CD14-positive monocyte (primary cell): ENCODE measurements around the gene MAP3K10. TPM values are rescaled to one million over a fixed set of nuclear protein-coding genes. Genes with fewer than 3 reads are reported as not detected.
"Not testable (repeated sequence)": the region's sequence is repeated elsewhere in the genome, so short reads cannot be mapped to it uniquely, and the experiment has no call there.

Source experiments
- DNase-seq, 3 donors: peaks; one replicate each; pipeline ENCODE4 v3.0.0-alpha.2; 2011 to 2022
- H2AFZ ChIP-seq: 2 replicates; pipeline ENCODE4 v1.6.0; 2012; ENCODE audit warnings: mild to moderate bottlenecking, low read depth, low read length, inconsistent platforms; ENCODE audit not compliant: insufficient read depth, poor library complexity, severe bottlenecking
- H3K27ac ChIP-seq, 2 donors: 1 replicate in 1 of 2; 2 replicates in 1 of 2; pipeline ENCODE4 v1.5.1; 2012 to 2013; ENCODE audit warnings: low read length in 2 of 2, control low read depth in 1 of 2, inconsistent platforms in 1 of 2, low read depth in 1 of 2, mild to moderate bottlenecking in 1 of 2
- H3K27me3 ChIP-seq, 2 donors: one replicate each; pipeline versions ENCODE4 v1.6.0 to v1.6.1; 2011 to 2013; ENCODE audit warnings: low read length in 2 of 2; ENCODE audit not compliant: control insufficient read depth in 2 of 2, insufficient read depth in 2 of 2
- H3K36me3 ChIP-seq, 2 donors: replicated peaks in 1 of 2; 1 replicate in 1 of 2; 2 replicates in 1 of 2; pipeline versions ENCODE4 v1.5.1 to v1.6.1; 2012 to 2013; ENCODE audit warnings: low read length in 2 of 2, control low read depth in 1 of 2, inconsistent platforms in 1 of 2, mild to moderate bottlenecking in 1 of 2; ENCODE audit not compliant: insufficient read depth in 2 of 2, control insufficient read depth in 1 of 2
- H3K4me1 ChIP-seq, 2 donors: 1 replicate in 1 of 2; 2 replicates in 1 of 2; pipeline versions ENCODE4 v1.5.1 to v1.6.1; 2012 to 2013; ENCODE audit warnings: low read length in 2 of 2, control low read depth in 1 of 2, inconsistent platforms in 1 of 2, mild to moderate bottlenecking in 1 of 2, moderate library complexity in 1 of 2; ENCODE audit not compliant: insufficient read depth in 2 of 2, control insufficient read depth in 1 of 2
- H3K4me2 ChIP-seq: replicated peaks from 2 replicates; pipeline ENCODE3; 2012; ENCODE audit warnings: low read length, moderate library complexity, mild to moderate bottlenecking; ENCODE audit not compliant: poor library complexity, severe bottlenecking; ENCODE audit errors: extremely low read depth
- H3K4me3 ChIP-seq, 3 experiments: fragments of 200-600 bp in 1 of 3; sonication (generic) in 1 of 3; replicated peaks in 1 of 3; 1 replicate in 2 of 3; 2 replicates in 1 of 3; pipeline ENCODE4 v1.5.1; 2011 to 2013; ENCODE audit warnings: low read length in 3 of 3, mild to moderate bottlenecking in 3 of 3, control low read depth in 2 of 3, low read depth in 2 of 3, inconsistent platforms in 1 of 3, moderate library complexity in 1 of 3
- H3K79me2 ChIP-seq: 2 replicates; pipeline ENCODE4 v1.6.0; 2012; ENCODE audit warnings: mild to moderate bottlenecking, control low read depth, inconsistent platforms, low read length, moderate library complexity; ENCODE audit not compliant: insufficient read depth
- H3K9ac ChIP-seq: 2 replicates; pipeline ENCODE4 v1.6.0; 2017; ENCODE audit warnings: low read length, mild to moderate bottlenecking; ENCODE audit not compliant: insufficient read depth, poor library complexity, severe bottlenecking
- H3K9me3 ChIP-seq, 2 donors: replicated peaks in 1 of 2; 1 replicate in 1 of 2; 2 replicates in 1 of 2; pipeline versions ENCODE4 v1.5.1 to v1.6.1; 2012 to 2013; ENCODE audit warnings: low read length in 2 of 2, control low read depth in 1 of 2; ENCODE audit not compliant: control insufficient read depth in 1 of 2, insufficient read depth in 1 of 2
- H4K20me1 ChIP-seq: 2 replicates; pipeline ENCODE4 v1.6.0; 2012; ENCODE audit warnings: mild to moderate bottlenecking, low read length, control low read depth, moderate library complexity; ENCODE audit not compliant: insufficient read depth
- H3K27ac Mint-ChIP-seq, 7 donors: one replicate each; pipeline ENCODE4 v1.8.0; 2020; ENCODE audit warnings: mild to moderate bottlenecking in 7 of 7, mixed read lengths in 7 of 7, moderate library complexity in 6 of 7, inconsistent platforms in 2 of 7
- H3K27me3 Mint-ChIP-seq, 3 donors: one replicate each; pipeline ENCODE4 v1.8.0; 2021 to 2022; ENCODE audit warnings: low read depth in 3 of 3, mild to moderate bottlenecking in 3 of 3, mixed read lengths in 3 of 3, moderate library complexity in 3 of 3, inconsistent platforms in 1 of 3
- H3K36me3 Mint-ChIP-seq, 2 donors: one replicate each; pipeline ENCODE4 v1.8.0; 2020; ENCODE audit warnings: mixed read lengths in 2 of 2, inconsistent platforms in 1 of 2, mild to moderate bottlenecking in 1 of 2
- H3K4me1 Mint-ChIP-seq: one replicate; pipeline ENCODE4 v1.8.0; 2020; ENCODE audit warnings: mild to moderate bottlenecking, mixed read lengths
- H3K4me3 Mint-ChIP-seq, 2 donors: one replicate each; pipeline ENCODE4 v1.8.0; 2020; ENCODE audit warnings: mild to moderate bottlenecking in 2 of 2, mixed read lengths in 2 of 2, moderate library complexity in 1 of 2
- H3K9me3 Mint-ChIP-seq, 7 donors: one replicate each; pipeline ENCODE4 v1.8.0; 2020 to 2022; ENCODE audit warnings: mixed read lengths in 7 of 7, mild to moderate bottlenecking in 6 of 7, moderate library complexity in 6 of 7, inconsistent platforms in 2 of 7
- WGBS: methylation state at CpG from one replicate; pipeline ENCODE4 v1.1.5; 2013; ENCODE audit warnings: missing lambda C conversion rate; ENCODE audit not compliant: insufficient coverage; 5-methylcytosine and 5-hydroxymethylcytosine counted together
- intact Hi-C, 2 donors: fragments of 100-400 bp; cut with micrococcal nuclease; formaldehyde crosslinking; loops; one replicate each; pipeline versions ENCODE4 v1.15.0 to v1.15.1; 2023
- polyA plus RNA-seq, 3 donors: library from polyadenylated mRNA; depleted of rRNA in 1 of 3; unstranded in 2 of 3; stranded (reverse) in 1 of 3; fragments of 300-500 nt in 2 of 3; fragments of >200 nt in 1 of 3; fragmentation: Illumina TruSeq in 2 of 3; gene quantifications; 1 replicate in 2 of 3; 2 replicates in 1 of 3; pipeline ENCODE4 v1.2.3, GENCODE V29; 2012 to 2021
- TF ChIP-seq, protein P1 (sequence below): fragments of 200-600 bp; IDR thresholded peaks from one replicate; pipeline ENCODE4 v1.8.0; 2022; ENCODE audit warnings: antibody characterized with exemption, mild to moderate bottlenecking

MAP3K10 gene
- polyA plus RNA-seq, 3 donors, result 0.05 to 9.1 TPM; not detected in 1

DNA sequence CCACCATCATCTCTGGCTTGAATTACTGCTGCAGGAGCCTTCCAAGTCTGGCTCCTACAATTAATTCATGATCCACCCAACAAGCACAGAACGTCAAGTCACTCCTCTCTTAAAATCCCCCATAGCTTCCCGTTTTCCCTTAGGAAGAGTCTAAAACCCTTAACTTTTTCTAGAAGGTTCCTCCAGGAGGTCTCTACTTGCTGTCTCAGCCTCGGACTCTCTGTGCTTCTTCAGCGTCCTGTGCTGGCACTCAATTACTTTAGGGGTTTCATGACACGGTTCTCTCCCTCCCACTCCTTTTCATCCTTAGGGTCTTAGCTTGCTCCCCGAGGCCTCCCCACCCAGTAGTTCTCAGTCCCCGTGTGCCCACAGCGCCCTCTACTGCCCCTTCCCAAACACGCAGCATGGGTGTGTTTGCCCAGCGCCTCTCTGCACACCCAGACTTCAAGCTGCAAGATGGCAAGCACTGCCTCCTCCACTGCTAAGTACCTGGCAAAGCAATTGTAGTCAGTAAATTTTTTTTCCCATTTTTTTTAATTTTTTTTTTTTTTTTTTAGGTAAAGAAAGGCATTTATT lies 25.8 kb upstream of the MAP3K10 start:
- H3K4me3 Mint-ChIP-seq, result peak overlapping the region in 1 of 2 donors; percentile 65
- TF ChIP-seq, protein P1, sequence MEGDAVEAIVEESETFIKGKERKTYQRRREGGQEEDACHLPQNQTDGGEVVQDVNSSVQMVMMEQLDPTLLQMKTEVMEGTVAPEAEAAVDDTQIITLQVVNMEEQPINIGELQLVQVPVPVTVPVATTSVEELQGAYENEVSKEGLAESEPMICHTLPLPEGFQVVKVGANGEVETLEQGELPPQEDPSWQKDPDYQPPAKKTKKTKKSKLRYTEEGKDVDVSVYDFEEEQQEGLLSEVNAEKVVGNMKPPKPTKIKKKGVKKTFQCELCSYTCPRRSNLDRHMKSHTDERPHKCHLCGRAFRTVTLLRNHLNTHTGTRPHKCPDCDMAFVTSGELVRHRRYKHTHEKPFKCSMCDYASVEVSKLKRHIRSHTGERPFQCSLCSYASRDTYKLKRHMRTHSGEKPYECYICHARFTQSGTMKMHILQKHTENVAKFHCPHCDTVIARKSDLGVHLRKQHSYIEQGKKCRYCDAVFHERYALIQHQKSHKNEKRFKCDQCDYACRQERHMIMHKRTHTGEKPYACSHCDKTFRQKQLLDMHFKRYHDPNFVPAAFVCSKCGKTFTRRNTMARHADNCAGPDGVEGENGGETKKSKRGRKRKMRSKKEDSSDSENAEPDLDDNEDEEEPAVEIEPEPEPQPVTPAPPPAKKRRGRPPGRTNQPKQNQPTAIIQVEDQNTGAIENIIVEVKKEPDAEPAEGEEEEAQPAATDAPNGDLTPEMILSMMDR, result peak; percentile 85
- H3K4me1 ChIP-seq, result peaks cover 10 to 14% of the 10 kb centered on the region in 2 donors
- no peaks in the 10 kb centered on the region for H3K79me2 ChIP-seq
- no peaks in the 10 kb centered on the region for H3K9me3 ChIP-seq
- H2AFZ ChIP-seq, result peak overlapping the region; percentile 62
- no peak overlapping the region for H3K27ac Mint-ChIP-seq
- H3K27me3 ChIP-seq, result no peaks in the 10 kb centered on the region
- no peak overlapping the region for H3K27ac ChIP-seq
- peak; percentile 42 to 61 (median 44) for DNase-seq
- 11% methylated on average over 10 of the region's 10 CpGs for WGBS
- no peaks in the 10 kb centered on the region for H3K36me3 Mint-ChIP-seq
- H3K9ac ChIP-seq, result no peak overlapping the region
- H3K4me1 Mint-ChIP-seq, result peaks cover 20% of the 10 kb centered on the region
- H3K9me3 Mint-ChIP-seq, result peaks cover 0 to under 1% (median 0%) of the 10 kb centered on the region in 7 donors
- H3K36me3 ChIP-seq, result no peaks in the 10 kb centered on the region
- no peak overlapping the region for H3K4me3 ChIP-seq
- intact Hi-C loops, result no loop called here
- no peaks in the 10 kb centered on the region for H4K20me1 ChIP-seq
- H3K4me2 ChIP-seq, result peak overlapping the region; percentile 16
- peaks cover 0 to 4% (median 1%) of the 10 kb centered on the region in 3 donors for H3K27me3 Mint-ChIP-seq

DNA sequence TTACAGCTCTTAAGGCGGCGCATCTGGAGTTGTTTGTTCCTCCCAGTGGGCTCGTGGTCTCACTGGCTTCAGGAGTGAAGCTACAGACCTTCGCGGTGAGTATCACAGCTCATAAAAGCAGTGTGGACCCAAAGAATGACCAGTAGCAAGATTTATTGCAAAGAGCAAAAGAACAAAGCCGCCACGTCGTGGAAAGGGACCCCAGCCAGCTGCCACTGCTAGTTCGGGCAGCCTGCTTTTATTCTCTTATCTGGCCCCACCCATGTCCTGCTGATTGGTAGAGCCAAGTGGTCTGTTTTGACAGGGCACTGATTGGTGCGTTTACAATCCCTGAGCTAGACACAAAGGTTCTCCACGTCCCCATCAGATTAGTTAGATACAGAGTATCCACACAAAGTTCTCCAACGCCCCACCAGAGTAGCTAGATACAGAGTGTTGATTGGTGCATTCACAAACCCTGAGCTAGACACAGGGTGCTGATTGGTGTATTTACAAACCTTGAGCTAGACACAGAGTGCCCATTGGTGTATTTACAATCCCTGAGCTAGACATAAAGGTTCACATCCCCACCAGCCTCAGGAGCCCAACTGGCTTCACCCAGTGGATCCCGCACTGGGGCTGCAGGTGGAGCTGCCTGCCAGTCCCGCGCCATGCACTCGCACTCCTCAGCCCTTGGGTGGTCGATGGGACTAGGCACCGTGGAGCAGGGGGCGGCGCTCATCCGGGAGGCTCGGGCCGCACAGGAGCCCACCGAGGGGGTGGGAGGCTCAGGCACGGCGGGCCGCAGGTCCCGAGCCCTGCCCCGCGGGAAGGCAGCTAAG lies 21.5 kb upstream of the MAP3K10 start:
- H3K4me3 Mint-ChIP-seq, H3K36me3 ChIP-seq, H3K27me3 ChIP-seq, intact Hi-C loops, H3K79me2 ChIP-seq, H3K27ac Mint-ChIP-seq, H3K27me3 Mint-ChIP-seq, H3K4me1 Mint-ChIP-seq, H3K4me3 ChIP-seq, H2AFZ ChIP-seq, H3K4me2 ChIP-seq, DNase-seq, H4K20me1 ChIP-seq, H3K36me3 Mint-ChIP-seq, H3K9me3 ChIP-seq, H3K9ac ChIP-seq, H3K27ac ChIP-seq, H3K9me3 Mint-ChIP-seq, H3K4me1 ChIP-seq: not testable (repeated sequence)
- 89% methylated on average over 19 of the region's 30 CpGs for WGBS

DNA sequence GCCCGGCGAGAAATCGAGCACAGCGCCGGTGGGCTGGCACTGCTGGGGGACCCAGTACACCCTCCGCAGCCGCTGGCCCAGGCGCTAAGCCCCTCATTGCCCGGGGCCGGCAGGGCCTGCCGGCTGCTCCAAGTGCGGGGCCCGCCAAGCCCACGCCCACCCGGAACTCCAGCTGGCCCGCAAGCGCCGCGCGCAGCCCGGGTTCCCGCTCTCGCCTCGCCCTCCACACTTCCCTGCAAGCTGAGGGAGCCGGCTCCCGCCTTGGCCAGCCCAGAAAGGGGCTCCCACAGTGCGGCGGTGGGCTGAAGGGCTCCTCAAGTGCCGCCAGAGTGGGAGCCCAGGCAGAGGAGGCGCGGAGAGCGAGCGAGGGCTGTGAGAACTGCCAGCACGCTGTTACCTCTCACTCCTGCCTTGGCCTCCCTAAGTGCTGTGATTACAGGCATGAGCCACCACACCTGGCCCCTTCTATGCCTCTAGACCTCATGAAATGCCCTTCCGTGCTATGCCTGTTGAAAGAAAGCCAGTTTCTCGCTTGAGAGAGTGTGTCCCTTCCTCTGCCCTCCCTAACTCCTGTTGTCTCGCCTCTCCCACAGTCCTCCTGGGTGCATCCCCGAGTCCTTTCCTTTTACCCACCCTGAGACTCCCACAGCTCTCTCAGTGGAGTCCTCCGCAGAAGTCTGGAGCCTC lies 20.8 kb upstream of the MAP3K10 start:
- H3K36me3 ChIP-seq, H3K27ac ChIP-seq, H3K79me2 ChIP-seq, H4K20me1 ChIP-seq, intact Hi-C loops, H3K9me3 Mint-ChIP-seq, H2AFZ ChIP-seq, DNase-seq, H3K4me2 ChIP-seq, H3K9ac ChIP-seq, H3K4me3 ChIP-seq, H3K27ac Mint-ChIP-seq, H3K4me1 Mint-ChIP-seq, H3K9me3 ChIP-seq, H3K27me3 ChIP-seq, H3K36me3 Mint-ChIP-seq, H3K4me1 ChIP-seq, H3K4me3 Mint-ChIP-seq, H3K27me3 Mint-ChIP-seq: not testable (repeated sequence)
- WGBS, result 87% methylated on average over 31 of the region's 39 CpGs
